ENCODE data around the gene CRY1.
"Not testable (repeated sequence)": the region's sequence is repeated elsewhere in the genome, so short reads cannot be mapped to it uniquely, and the experiment has no call there.

The CRY1 gene

GRCh38 chr12:107014055-107014454, 79.3 kb downstream of the CRY1 start:
- Histone ChIP-seq H3K27me3 (replicated peaks; ENCODE audit: control insufficient read depth, insufficient read depth, low read length) (no peaks in the 10 kb centered on the region), H3K4me3 (replicated peaks; ENCODE audit: low read depth, low read length) (no peak overlapping the region), H3K36me3 (ENCODE audit: control insufficient read depth, insufficient read depth, low read length) (no peaks in the 10 kb centered on the region)
- TF ChIP-seq CTCF (IDR thresholded peaks at IDR 0.05; ENCODE audit: insufficient read depth, low read length, poor library complexity, severe bottlenecking), result peak; percentile 12
- no peak for DNase-seq (ENCODE audit: extremely low read depth, insufficient read length)

- DNase-seq (ENCODE audit: extremely low read depth, insufficient read length), result no peak
- Histone ChIP-seq H3K27me3 (replicated peaks; ENCODE audit: control insufficient read depth, insufficient read depth, low read length) (no peaks in the 10 kb centered on the region), H3K36me3 (ENCODE audit: control insufficient read depth, insufficient read depth, low read length) (no peaks in the 10 kb centered on the region), H3K4me3 (replicated peaks; ENCODE audit: low read depth, low read length) (no peak overlapping the region)
- TF ChIP-seq CTCF (IDR thresholded peaks at IDR 0.05; ENCODE audit: insufficient read depth, low read length, poor library complexity, severe bottlenecking), result no peak
Observed at GRCh38 chr12:107012736-107013425, 80.5 kb downstream of the CRY1 start.

GRCh38 chr12:107011519-107011918, 81.8 kb downstream of the CRY1 start:
- no peak for DNase-seq (ENCODE audit: extremely low read depth, insufficient read length)
- H3K27me3 ChIP-seq (replicated peaks; ENCODE audit: control insufficient read depth, insufficient read depth, low read length), result no peaks in the 10 kb centered on the region
- no peak for TF ChIP-seq CTCF (IDR thresholded peaks at IDR 0.05; ENCODE audit: insufficient read depth, low read length, poor library complexity, severe bottlenecking)
- H3K4me3 ChIP-seq (replicated peaks; ENCODE audit: low read depth, low read length), result no peak overlapping the region
- no peaks in the 10 kb centered on the region for H3K36me3 ChIP-seq (ENCODE audit: control insufficient read depth, insufficient read depth, low read length)

GRCh38 chr12:107007411-107007810, 85.9 kb downstream of the CRY1 start:
- no peak overlapping the region for H3K4me3 ChIP-seq (replicated peaks; ENCODE audit: low read depth, low read length)
- DNase-seq (ENCODE audit: extremely low read depth, insufficient read length), result no peak
- TF ChIP-seq CTCF (IDR thresholded peaks at IDR 0.05; ENCODE audit: insufficient read depth, low read length, poor library complexity, severe bottlenecking), result no peak
- H3K36me3 ChIP-seq (ENCODE audit: control insufficient read depth, insufficient read depth, low read length), result no peaks in the 10 kb centered on the region
- no peaks in the 10 kb centered on the region for H3K27me3 ChIP-seq (replicated peaks; ENCODE audit: control insufficient read depth, insufficient read depth, low read length)

- not testable (repeated sequence) for H3K27me3 ChIP-seq (replicated peaks; ENCODE audit: control insufficient read depth, insufficient read depth, low read length); H3K36me3 ChIP-seq (ENCODE audit: control insufficient read depth, insufficient read depth, low read length); H3K4me3 ChIP-seq (replicated peaks; ENCODE audit: low read depth, low read length); DNase-seq (ENCODE audit: extremely low read depth, insufficient read length)
Observed at GRCh38 chr12:107002665-107003064, 90.7 kb downstream of the CRY1 start.

GRCh38 chr12:106999446-106999845, 93.9 kb downstream of the CRY1 start:
- no peak for DNase-seq (ENCODE audit: extremely low read depth, insufficient read length)

More at GRCh38 chr12:106999446-106999845, 93.9 kb downstream of the CRY1 start:
- no peak for TF ChIP-seq CTCF (IDR thresholded peaks at IDR 0.05; ENCODE audit: insufficient read depth, low read length, poor library complexity, severe bottlenecking)
- Histone ChIP-seq H3K4me3 (replicated peaks; ENCODE audit: low read depth, low read length) (no peak overlapping the region), H3K36me3 (ENCODE audit: control insufficient read depth, insufficient read depth, low read length) (no peaks in the 10 kb centered on the region), H3K27me3 (replicated peaks; ENCODE audit: control insufficient read depth, insufficient read depth, low read length) (no peaks in the 10 kb centered on the region; the same call in 1 of the 2 replicates)
